Thoracic aorta (tissue), 2 donors: Measurements from ENCODE around the gene UBXN10. TPM values are rescaled to one million over a fixed set of nuclear protein-coding genes. Genes with fewer than 3 reads are reported as not detected.

Experiments
- ATAC-seq: fragments of 150-250 bp; one replicate; pipeline ENCODE4 v1.8.0; 2017; ENCODE audit warnings: low read depth; ENCODE audit not compliant: insufficient number of reproducible peaks, low FRiP score
- DNase-seq: peaks from one replicate; pipeline ENCODE4 v3.0.0-alpha.2; 2020; ENCODE audit warnings: low spot score
- H3K27ac ChIP-seq, 2 donors: fragments of 200-600 bp; sonication (generic); 1 replicate in 1 of 2; 2 replicates in 1 of 2; pipeline ENCODE4 v1.5.1; 2016; ENCODE audit warnings: mild to moderate bottlenecking in 2 of 2, moderate library complexity in 2 of 2
- H3K27me3 ChIP-seq: fragments of 200-600 bp; sonication (generic); replicated peaks from 2 replicates; pipeline ENCODE4 v1.6.0; 2016; ENCODE audit warnings: mild to moderate bottlenecking; ENCODE audit not compliant: insufficient read depth
- H3K36me3 ChIP-seq: fragments of 200-600 bp; sonication (generic); one replicate; pipeline ENCODE4 v1.5.1; 2016
- H3K4me1 ChIP-seq, 2 donors: fragments of 200-600 bp; sonication (generic); 1 replicate in 1 of 2; 2 replicates in 1 of 2; pipeline versions ENCODE4 v1.5.1 to v1.6.0; 2016; ENCODE audit warnings: low read depth in 2 of 2, mild to moderate bottlenecking in 1 of 2; ENCODE audit not compliant: control insufficient read depth in 1 of 2
- H3K4me3 ChIP-seq: fragments of 200-600 bp; sonication (generic); 2 replicates; pipeline ENCODE4 v1.5.1; 2016; ENCODE audit warnings: mild to moderate bottlenecking
- H3K9me3 ChIP-seq: fragments of 200-600 bp; sonication (generic); 2 replicates; pipeline ENCODE4 v1.5.1; 2016
- CTCF ChIP-seq: fragments of 200-600 bp; sonication (generic); IDR thresholded peaks from one replicate; pipeline ENCODE4 v1.5.1; 2019; ENCODE audit warnings: antibody characterized with exemption
- total RNA-seq, 2 donors: library from RNA; depleted of rRNA; stranded (reverse); fragments of >200 nt; gene quantifications; one replicate each; pipeline versions ENCODE4 v1.1.0 to v1.2.3, GENCODE V29; 2016

UBXN10 gene
- total RNA-seq, 2 donors from 2014 or later, result 0.28 to 0.68 TPM

GRCh38 chr1:20198918-20199317 is 13.0 kb downstream of the UBXN10 start:
- DNase-seq, result no peak
- TF ChIP-seq CTCF, result no peak
- no peaks in the 10 kb centered on the region for H3K27me3 ChIP-seq
- no peaks in the 10 kb centered on the region for H3K4me1 ChIP-seq
- no peak overlapping the region for H3K4me3 ChIP-seq
- H3K36me3 ChIP-seq, result no peaks in the 10 kb centered on the region
- no peak for ATAC-seq
- no peak overlapping the region for H3K27ac ChIP-seq
- H3K9me3 ChIP-seq, result no peaks in the 10 kb centered on the region

- H3K27me3 ChIP-seq, result no peaks in the 10 kb centered on the region
- no peaks in the 10 kb centered on the region for H3K36me3 ChIP-seq
- no peaks in the 10 kb centered on the region for H3K9me3 ChIP-seq
- no peaks in the 10 kb centered on the region for H3K4me1 ChIP-seq
- ATAC-seq (no peak), DNase-seq (no peak)
- no peak overlapping the region for H3K27ac ChIP-seq
- H3K4me3 ChIP-seq, result no peak overlapping the region
- TF ChIP-seq CTCF, result no peak
These were observed 13.5 kb downstream of the UBXN10 start for GRCh38 chr1:20199403-20199802.

GRCh38 chr1:20199840-20200239 is 13.9 kb downstream of the UBXN10 start:
- no peak for DNase-seq
- H3K27ac ChIP-seq, result no peak overlapping the region
- H3K4me1 ChIP-seq, result no peaks in the 10 kb centered on the region
- no peak for ATAC-seq
- TF ChIP-seq CTCF, result no peak
- no peaks in the 10 kb centered on the region for H3K27me3 ChIP-seq
- no peaks in the 10 kb centered on the region for H3K36me3 ChIP-seq
- no peaks in the 10 kb centered on the region for H3K9me3 ChIP-seq
- H3K4me3 ChIP-seq, result no peak overlapping the region

- Histone ChIP-seq H3K36me3 (no peaks in the 10 kb centered on the region), H3K4me1 (no peaks in the 10 kb centered on the region), H3K4me3 (no peak overlapping the region), H3K27ac (no peak overlapping the region), H3K27me3 (no peaks in the 10 kb centered on the region), H3K9me3 (no peaks in the 10 kb centered on the region)
- no peak for TF ChIP-seq CTCF
- ATAC-seq (no peak), DNase-seq (no peak)
These were observed 15.1 kb downstream of the UBXN10 start for GRCh38 chr1:20200966-20201365.

- ATAC-seq (no peak), DNase-seq (no peak)
- no peak for TF ChIP-seq CTCF
These were observed 16.3 kb downstream of the UBXN10 start for GRCh38 chr1:20202166-20202565.

More at GRCh38 chr1:20202166-20202565, 16.3 kb downstream of the UBXN10 start:
- no peaks in the 10 kb centered on the region for H3K36me3 ChIP-seq
- H3K9me3 ChIP-seq, result no peaks in the 10 kb centered on the region
- no peaks in the 10 kb centered on the region for H3K27me3 ChIP-seq
- H3K27ac ChIP-seq, result no peak overlapping the region
- H3K4me1 ChIP-seq, result no peaks in the 10 kb centered on the region
- no peak overlapping the region for H3K4me3 ChIP-seq
